ENCODE measurements around the gene TBC1D22A. TPM values are rescaled to one million over a fixed set of nuclear protein-coding genes. Genes with fewer than 3 reads are reported as not detected.

Gene TBC1D22A
- total RNA-seq, 6 experiments from 2014 or later, result 20.4 to 24.1 (median 22.2) TPM

- 0 out of 2 replicates have a peak, but pooled peaks cover 2% of the 10 kb centered on the region for H3K36me3 Mint-ChIP-seq (ENCODE audit: low read depth)
Measured at GRCh38 chr22:46767249-46767985, 5.0 kb downstream of the TBC1D22A start.

DNA sequence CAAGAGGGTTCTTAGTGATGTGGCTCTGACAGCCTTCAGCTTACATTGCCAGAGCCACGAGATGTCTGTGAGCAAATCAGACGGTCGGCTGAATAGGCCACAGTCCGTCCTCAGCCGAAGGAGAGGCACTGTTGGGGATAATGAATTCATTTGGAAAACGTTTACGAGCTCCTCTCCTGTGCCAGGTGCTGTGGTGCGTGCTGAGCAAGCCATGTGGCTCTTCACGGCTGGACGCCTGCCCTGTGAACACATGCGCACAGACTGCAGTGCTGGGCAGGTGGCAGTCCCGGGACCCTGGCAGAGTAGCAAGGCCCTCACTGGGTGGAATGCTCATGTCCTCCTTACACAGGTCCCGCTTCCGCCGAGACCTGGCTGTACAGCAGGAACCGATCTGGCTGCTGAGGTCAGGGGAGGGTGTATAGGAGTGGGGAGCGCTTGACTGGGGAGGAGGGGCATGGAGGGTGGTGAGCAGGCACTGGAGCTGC is 6.8 kb downstream of the TBC1D22A start:
- Mint-ChIP-seq H3K27ac (no peak overlapping the region), H3K4me3 (no peak overlapping the region), H3K9me3 (no peaks in the 10 kb centered on the region), H3K4me1 (ENCODE audit: low read depth) (peaks cover 25% of the 10 kb centered on the region), H3K27me3 (ENCODE audit: insufficient read depth) (no peaks in the 10 kb centered on the region; the same call in none of the 2 replicates), H3K36me3 (ENCODE audit: low read depth) (no peaks in the 10 kb centered on the region)
- no peak for DNase-seq
- TF ChIP-seq CTCF (IDR thresholded peaks at IDR 0.05), result no peak

More at GRCh38 chr22:46767249-46767985, 5.0 kb downstream of the TBC1D22A start:
- Mint-ChIP-seq H3K27me3 (ENCODE audit: insufficient read depth) (no peaks in the 10 kb centered on the region; the same call in 1 of the 2 replicates), H3K4me1 (ENCODE audit: low read depth) (peaks cover 32% of the 10 kb centered on the region), H3K27ac (no peak overlapping the region), H3K9me3 (no peaks in the 10 kb centered on the region), H3K4me3 (no peak overlapping the region)
- DNase-seq, result no peak
- TF ChIP-seq CTCF (IDR thresholded peaks at IDR 0.05), result no peak

DNA sequence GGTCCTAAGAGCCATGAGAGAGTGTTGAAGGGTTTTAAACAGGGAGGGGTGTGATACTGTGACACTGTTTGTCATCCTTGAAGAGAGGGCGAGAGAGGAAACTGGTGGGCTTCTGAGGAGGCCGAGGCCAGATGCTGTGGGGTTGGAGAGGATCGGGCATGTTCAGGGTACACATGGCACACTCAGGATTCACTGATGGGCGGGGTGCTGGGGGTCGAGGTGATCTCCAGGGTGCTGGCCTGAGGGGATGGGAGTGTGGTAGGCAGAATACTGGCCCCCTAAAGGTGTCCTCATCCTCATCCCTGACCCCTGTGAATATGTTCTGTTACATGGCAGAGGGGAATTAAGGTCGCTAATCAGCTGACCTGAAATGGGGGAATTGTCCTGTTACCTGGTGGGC is 7.3 kb downstream of the TBC1D22A start:
- Mint-ChIP-seq H3K27me3 (ENCODE audit: insufficient read depth) (no peaks in the 10 kb centered on the region; the same call in none of the 2 replicates), H3K36me3 (ENCODE audit: low read depth) (no peaks in the 10 kb centered on the region), H3K4me3 (no peak overlapping the region), H3K9me3 (no peaks in the 10 kb centered on the region), H3K4me1 (ENCODE audit: low read depth) (peaks cover 25% of the 10 kb centered on the region), H3K27ac (no peak overlapping the region)
- DNase-seq, result no peak
- no peak for TF ChIP-seq CTCF (IDR thresholded peaks at IDR 0.05)

DNA sequence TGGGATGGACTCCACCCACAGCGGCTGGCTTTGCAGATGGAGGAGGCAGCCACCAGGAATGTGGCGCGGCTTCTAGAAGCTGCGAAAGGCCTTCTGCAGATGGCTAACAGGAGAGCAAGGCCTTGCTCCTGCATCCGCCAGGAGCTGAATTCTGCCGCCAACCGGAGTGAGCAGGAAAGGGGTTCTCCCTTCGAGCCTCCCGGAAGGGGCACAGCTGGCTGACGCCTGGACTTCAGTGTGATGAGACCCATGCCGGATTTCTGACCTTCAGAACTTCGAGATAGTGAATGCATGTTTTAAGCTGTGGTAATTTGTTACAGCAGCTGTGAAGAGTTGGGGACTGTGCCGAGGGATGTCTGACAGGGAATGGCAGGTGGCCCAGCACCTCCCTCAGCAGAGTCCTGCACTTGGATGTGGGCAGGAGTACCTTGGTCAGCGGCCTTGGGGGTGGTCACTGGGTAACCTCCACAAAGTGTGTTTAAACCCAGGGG is 7.7 kb downstream of the TBC1D22A start:
- Mint-ChIP-seq H3K27ac (no peak overlapping the region), H3K4me3 (no peak overlapping the region)

DNA sequence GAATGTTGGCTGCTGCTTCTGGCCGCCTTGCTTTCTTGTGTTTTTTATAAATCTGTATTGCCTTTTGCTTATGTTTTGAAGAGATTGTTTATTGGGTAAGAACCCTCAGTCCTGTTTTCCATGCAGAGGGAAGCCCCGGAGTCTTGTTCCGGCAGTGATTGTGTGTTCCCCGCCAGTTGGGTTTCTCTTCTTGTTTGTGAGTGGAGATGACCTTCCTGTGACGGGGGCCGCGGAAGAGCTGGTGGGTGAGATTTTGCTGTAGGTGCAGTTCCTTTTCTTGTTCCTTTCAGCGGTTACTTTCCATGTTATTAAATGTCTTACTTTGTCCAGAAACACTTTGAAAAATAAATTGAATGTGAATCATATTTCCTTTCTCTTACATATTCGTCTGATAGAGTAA is 8.3 kb downstream of the TBC1D22A start:
- H3K36me3 Mint-ChIP-seq (ENCODE audit: low read depth), result no peaks in the 10 kb centered on the region
- H3K4me3 Mint-ChIP-seq, result no peak overlapping the region
- no peak for DNase-seq
- no peak for TF ChIP-seq CTCF (IDR thresholded peaks at IDR 0.05)
- no peaks in the 10 kb centered on the region for H3K9me3 Mint-ChIP-seq
- no peak overlapping the region for H3K27ac Mint-ChIP-seq
- peaks cover under 1% of the 10 kb centered on the region for H3K27me3 Mint-ChIP-seq (ENCODE audit: insufficient read depth)
- peaks cover 34% of the 10 kb centered on the region for H3K4me1 Mint-ChIP-seq (ENCODE audit: low read depth)

More for the DNA sequence above, 7.7 kb downstream of the TBC1D22A start:
- no peak for TF ChIP-seq CTCF (IDR thresholded peaks at IDR 0.05)
- Mint-ChIP-seq H3K4me1 (ENCODE audit: low read depth) (peaks cover 30% of the 10 kb centered on the region), H3K36me3 (ENCODE audit: low read depth) (no peaks in the 10 kb centered on the region), H3K27me3 (ENCODE audit: insufficient read depth) (no peaks in the 10 kb centered on the region; the same call in none of the 2 replicates), H3K9me3 (no peaks in the 10 kb centered on the region)
- no peak for DNase-seq

Data from HFFc6 (cell line).